HEK293 (cell line): Measurements from ENCODE around the gene RRAGA.

ENCODE experiments used
- ATF2 ChIP-seq: fragments of 450-650 bp; formaldehyde crosslinking; IDR thresholded peaks from 2 replicates; pipeline ENCODE4 v1.5.1; 2016; ENCODE audit warnings: missing biosample characterization, missing genetic modification characterization, low read depth
- CTCF ChIP-seq: fragments of 450-650 bp; formaldehyde crosslinking; IDR thresholded peaks from 2 replicates; pipeline ENCODE4 v1.5.1; 2016; ENCODE audit warnings: missing biosample characterization, missing genetic modification characterization
- MEIS1 ChIP-seq: sonication (generic); formaldehyde crosslinking; IDR thresholded peaks from 2 replicates; pipeline ENCODE4 v1.8.1; 2022; ENCODE audit warnings: missing genetic modification reagents, mild to moderate bottlenecking, borderline replicate concordance
- PRDM10 ChIP-seq: fragments of 450-650 bp; formaldehyde crosslinking; IDR thresholded peaks from 2 replicates; pipeline ENCODE4 v1.5.1; 2016; ENCODE audit warnings: missing biosample characterization, missing genetic modification characterization
- ZNF132 ChIP-seq: fragments of 450-650 bp; formaldehyde crosslinking; IDR thresholded peaks from 2 replicates; pipeline ENCODE4 v1.5.1; 2017; ENCODE audit warnings: missing biosample characterization, missing genetic modification characterization, borderline replicate concordance
- ZNF558 ChIP-seq: fragments of 450-650 bp; formaldehyde crosslinking; IDR thresholded peaks from 2 replicates; pipeline ENCODE4 v1.5.1; 2016; ENCODE audit warnings: missing biosample characterization, missing genetic modification characterization
- ZNF654 ChIP-seq: fragments of 450-650 bp; formaldehyde crosslinking; IDR thresholded peaks from 2 replicates; pipeline ENCODE4 v1.5.1; 2016; ENCODE audit warnings: low read depth, missing biosample characterization, missing genetic modification characterization
- ZNF768 ChIP-seq: fragments of 450-650 bp; formaldehyde crosslinking; IDR thresholded peaks from 2 replicates; pipeline ENCODE4 v1.5.1; 2018; ENCODE audit warnings: missing biosample characterization, mild to moderate bottlenecking, missing genetic modification characterization
- ZXDB ChIP-seq: fragments of 450-650 bp; formaldehyde crosslinking; IDR thresholded peaks from 2 replicates; pipeline ENCODE4 v1.5.1; 2016; ENCODE audit warnings: missing biosample characterization, missing genetic modification characterization
- TF ChIP-seq, protein P1 (sequence below): sonication (generic); formaldehyde crosslinking; IDR thresholded peaks from 2 replicates; pipeline ENCODE4 v1.8.1; 2022; ENCODE audit warnings: mild to moderate bottlenecking, moderate library complexity, missing genetic modification reagents

DNA sequence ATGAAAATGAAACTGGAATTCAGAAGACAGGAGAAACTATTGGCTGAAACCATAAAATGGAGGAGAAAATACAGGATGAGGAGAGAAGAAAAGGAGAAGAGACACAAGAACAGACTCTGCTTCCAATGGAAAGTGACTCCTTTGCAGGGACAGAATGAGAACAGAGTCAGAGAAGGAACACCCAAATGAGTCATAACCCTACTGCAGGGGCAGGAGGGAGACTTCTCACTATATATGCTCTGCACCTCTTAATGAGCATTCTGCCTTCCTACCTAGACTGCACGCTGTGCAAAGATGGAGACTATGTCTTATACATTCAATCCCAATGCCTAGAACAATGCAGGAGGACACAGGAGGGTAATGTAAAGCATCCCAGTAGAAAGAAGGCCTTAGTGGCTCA is 18.3 kb upstream of the RRAGA start:
- TF ChIP-seq CTCF (tag by site-specific recombination) (no peak), ZNF132 (tag by site-specific recombination) (no peak), ZXDB (tag by site-specific recombination) (no peak), ZNF558 (tag by site-specific recombination) (no peak), ATF2 (no peak), MEIS1 (CRISPR knock-in tag) (no peak), ZNF768 (tag by site-specific recombination) (no peak), ZNF654 (tag by site-specific recombination) (no peak), PRDM10 (tag by site-specific recombination) (no peak)
- TF ChIP-seq, protein P1, sequence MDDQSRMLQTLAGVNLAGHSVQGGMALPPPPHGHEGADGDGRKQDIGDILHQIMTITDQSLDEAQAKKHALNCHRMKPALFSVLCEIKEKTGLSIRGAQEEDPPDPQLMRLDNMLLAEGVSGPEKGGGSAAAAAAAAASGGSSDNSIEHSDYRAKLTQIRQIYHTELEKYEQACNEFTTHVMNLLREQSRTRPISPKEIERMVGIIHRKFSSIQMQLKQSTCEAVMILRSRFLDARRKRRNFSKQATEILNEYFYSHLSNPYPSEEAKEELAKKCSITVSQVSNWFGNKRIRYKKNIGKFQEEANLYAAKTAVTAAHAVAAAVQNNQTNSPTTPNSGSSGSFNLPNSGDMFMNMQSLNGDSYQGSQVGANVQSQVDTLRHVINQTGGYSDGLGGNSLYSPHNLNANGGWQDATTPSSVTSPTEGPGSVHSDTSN (CRISPR knock-in tag): no peak
